Peyer's patch (tissue), 4 donors: Measurements from ENCODE around the gene NCAM2. TPM values are rescaled to one million over a fixed set of nuclear protein-coding genes. Genes with fewer than 3 reads are reported as not detected.

Experiments
- DNase-seq, 3 donors: peaks; one replicate each; pipeline ENCODE4 v3.0.0-alpha.2; 2017 to 2019
- H3K27ac ChIP-seq, 4 donors: fragments of 200-600 bp; sonication (generic); one replicate each; pipeline ENCODE4 v1.5.1; 2016 to 2019
- H3K27me3 ChIP-seq, 2 donors: fragments of 200-600 bp; sonication (generic); one replicate each; pipeline ENCODE4 v1.5.1; 2019
- H3K36me3 ChIP-seq, 3 donors: fragments of 200-600 bp; sonication (generic); one replicate each; pipeline ENCODE4 v1.5.1; 2016 to 2019
- H3K4me1 ChIP-seq, 4 donors: fragments of 200-600 bp; sonication (generic); one replicate each; pipeline ENCODE4 v1.5.1; 2016 to 2019
- H3K4me3 ChIP-seq, 4 donors: fragments of 200-600 bp; sonication (generic); 1 replicate in 3 of 4; 2 replicates in 1 of 4; pipeline ENCODE4 v1.5.1; 2016 to 2019; ENCODE audit warnings: mild to moderate bottlenecking in 1 of 4
- H3K9me3 ChIP-seq, 4 donors: fragments of 200-600 bp; sonication (generic); one replicate each; pipeline ENCODE4 v1.5.1; 2016 to 2019; ENCODE audit warnings: mild to moderate bottlenecking in 1 of 4
- POLR2A ChIP-seq, 2 donors: fragments of 450-650 bp; IDR thresholded peaks; one replicate each; pipeline ENCODE4 v1.5.1; 2017; ENCODE audit warnings: antibody characterized with exemption in 2 of 2, mild to moderate bottlenecking in 2 of 2, moderate library complexity in 2 of 2
- total RNA-seq, 4 donors: library from RNA; depleted of rRNA; stranded (reverse); fragments of >200 nt; gene quantifications; one replicate each; pipeline ENCODE4 v1.1.0, GENCODE V29; 2016
- TF ChIP-seq, protein P1 (sequence below), 6 experiments: fragments of 450-650 bp in 4 of 6; fragments of 200-600 bp in 2 of 6; sonication (generic) in 1 of 6; IDR thresholded peaks; one replicate each; pipeline ENCODE4 v1.5.1; 2017 to 2019; ENCODE audit warnings: antibody characterized with exemption in 6 of 6, mild to moderate bottlenecking in 3 of 6, moderate library complexity in 1 of 6

NCAM2 gene
- total RNA-seq, 4 donors from 2014 or later, result 0.13 to 5.8 (median 0.60) TPM

DNA sequence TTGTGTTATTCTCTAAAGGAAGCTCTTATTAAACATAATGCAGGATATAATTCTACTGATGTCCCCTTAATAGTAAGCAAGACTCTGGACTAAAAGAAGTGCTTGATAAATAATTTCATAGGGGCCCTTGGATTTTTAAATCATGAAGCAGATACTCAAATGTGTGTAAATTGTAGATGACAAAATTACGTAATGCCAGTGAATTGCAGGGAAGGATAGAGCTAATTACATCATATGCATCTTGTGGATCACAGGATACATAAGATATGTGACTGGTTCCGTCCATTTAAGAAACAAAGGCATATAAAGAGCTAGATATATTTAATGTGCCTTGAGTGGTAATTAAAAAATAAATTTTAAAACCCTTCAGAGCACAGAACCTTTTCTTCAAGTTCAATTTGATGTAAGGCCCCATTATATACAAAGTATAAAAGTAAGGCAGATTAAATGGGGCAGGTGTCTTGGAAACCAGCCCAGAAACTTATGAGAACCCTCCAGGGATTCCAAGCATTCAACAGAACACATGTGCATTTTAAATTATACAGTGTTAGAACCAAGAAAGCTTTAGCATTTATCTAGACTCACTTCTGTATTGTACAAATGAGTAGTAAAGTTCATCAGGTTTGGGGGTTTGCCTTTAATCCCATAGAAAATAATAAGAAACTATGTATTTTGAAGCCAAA, 190.4 kb downstream of the NCAM2 start:
- H3K9me3 ChIP-seq, result no peaks in the 10 kb centered on the region
- H3K27me3 ChIP-seq, result no peaks in the 10 kb centered on the region
- H3K4me3 ChIP-seq, result no peak overlapping the region
- no peak overlapping the region for H3K27ac ChIP-seq
- TF ChIP-seq, protein P1, sequence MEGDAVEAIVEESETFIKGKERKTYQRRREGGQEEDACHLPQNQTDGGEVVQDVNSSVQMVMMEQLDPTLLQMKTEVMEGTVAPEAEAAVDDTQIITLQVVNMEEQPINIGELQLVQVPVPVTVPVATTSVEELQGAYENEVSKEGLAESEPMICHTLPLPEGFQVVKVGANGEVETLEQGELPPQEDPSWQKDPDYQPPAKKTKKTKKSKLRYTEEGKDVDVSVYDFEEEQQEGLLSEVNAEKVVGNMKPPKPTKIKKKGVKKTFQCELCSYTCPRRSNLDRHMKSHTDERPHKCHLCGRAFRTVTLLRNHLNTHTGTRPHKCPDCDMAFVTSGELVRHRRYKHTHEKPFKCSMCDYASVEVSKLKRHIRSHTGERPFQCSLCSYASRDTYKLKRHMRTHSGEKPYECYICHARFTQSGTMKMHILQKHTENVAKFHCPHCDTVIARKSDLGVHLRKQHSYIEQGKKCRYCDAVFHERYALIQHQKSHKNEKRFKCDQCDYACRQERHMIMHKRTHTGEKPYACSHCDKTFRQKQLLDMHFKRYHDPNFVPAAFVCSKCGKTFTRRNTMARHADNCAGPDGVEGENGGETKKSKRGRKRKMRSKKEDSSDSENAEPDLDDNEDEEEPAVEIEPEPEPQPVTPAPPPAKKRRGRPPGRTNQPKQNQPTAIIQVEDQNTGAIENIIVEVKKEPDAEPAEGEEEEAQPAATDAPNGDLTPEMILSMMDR (IDR thresholded peaks at IDR 0.05), result no peak
- TF ChIP-seq POLR2A (IDR thresholded peaks at IDR 0.05), result no peak
- no peaks in the 10 kb centered on the region for H3K36me3 ChIP-seq
- H3K4me1 ChIP-seq, result no peaks in the 10 kb centered on the region
- DNase-seq, result no peak

DNA sequence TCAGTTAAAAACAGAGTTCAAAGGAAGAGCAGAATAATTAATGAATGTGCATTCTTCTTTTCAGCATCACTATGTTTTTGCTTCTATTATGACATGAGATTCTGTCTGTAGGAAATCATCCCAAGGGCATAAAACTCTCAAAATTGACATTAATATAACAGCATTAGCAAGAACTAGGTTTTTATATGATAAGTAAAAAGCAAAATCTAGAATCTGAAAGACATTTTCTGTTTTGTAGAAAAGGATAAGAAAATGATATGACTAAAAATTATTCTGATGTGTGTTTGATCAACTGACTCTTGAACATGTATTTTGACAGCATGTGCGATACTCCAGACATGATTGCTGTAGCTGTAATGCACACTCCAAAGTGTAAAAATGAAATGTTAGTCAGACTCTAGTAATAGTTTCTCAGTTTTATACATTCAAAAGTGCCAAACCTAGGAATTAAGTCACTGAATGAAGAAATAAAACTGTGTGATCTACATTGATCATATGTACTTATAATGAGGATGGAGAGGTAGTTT, 197.3 kb downstream of the NCAM2 start:
- Histone ChIP-seq H3K9me3 (no peaks in the 10 kb centered on the region), H3K36me3 (no peaks in the 10 kb centered on the region), H3K4me3 (no peak overlapping the region), H3K27ac (no peak overlapping the region), H3K27me3 (no peaks in the 10 kb centered on the region), H3K4me1 (no peaks in the 10 kb centered on the region)
- no peak for DNase-seq
- TF ChIP-seq, protein P1 (IDR thresholded peaks at IDR 0.05), result no peak
- no peak for TF ChIP-seq POLR2A (IDR thresholded peaks at IDR 0.05)

DNA sequence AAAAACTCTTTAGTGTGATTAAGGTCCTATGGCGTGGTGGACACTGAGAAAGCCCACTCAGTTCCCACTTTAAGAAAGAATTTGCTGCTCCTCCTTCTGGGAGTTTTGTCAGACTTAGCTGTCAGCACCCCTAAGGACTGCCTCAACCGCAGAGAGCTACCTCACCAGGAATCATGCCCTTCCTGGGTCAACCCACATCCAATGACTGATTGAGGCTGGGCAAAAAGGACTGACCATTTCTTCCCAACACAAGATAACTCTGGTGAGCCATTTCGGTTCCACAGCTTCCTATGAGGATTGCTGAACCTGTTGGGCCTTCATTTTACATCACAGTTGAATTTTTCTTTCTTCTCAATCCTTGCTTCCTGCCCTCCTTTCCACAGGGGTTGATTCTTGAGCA, 197.9 kb downstream of the NCAM2 start:
- Histone ChIP-seq H3K9me3 (no peaks in the 10 kb centered on the region), H3K4me3 (no peak overlapping the region), H3K27ac (no peak overlapping the region), H3K27me3 (no peaks in the 10 kb centered on the region), H3K4me1 (no peaks in the 10 kb centered on the region), H3K36me3 (no peaks in the 10 kb centered on the region)
- no peak for DNase-seq
- no peak for TF ChIP-seq POLR2A (IDR thresholded peaks at IDR 0.05)
- TF ChIP-seq, protein P1 (IDR thresholded peaks at IDR 0.05), result no peak

DNA sequence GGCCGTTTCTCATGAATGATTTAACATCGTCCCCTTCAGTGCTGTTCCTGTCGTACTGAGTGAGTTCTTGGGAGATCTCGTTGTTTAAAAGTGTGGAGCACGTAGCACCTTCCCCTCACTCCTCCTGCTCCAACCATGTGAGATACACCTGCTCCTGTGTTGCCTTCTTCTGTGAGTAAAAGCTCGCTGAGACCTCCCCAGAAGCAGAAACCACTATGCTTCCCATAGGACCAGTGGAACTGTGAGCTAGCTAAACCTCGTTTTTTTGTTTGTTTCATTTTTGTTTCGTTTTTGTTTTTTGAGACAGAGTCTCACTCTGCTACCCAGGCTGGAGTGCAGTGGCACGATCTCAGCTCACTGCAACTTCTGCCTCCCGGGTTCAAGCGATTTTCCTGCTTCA, 198.6 kb downstream of the NCAM2 start:
- no peaks in the 10 kb centered on the region for H3K9me3 ChIP-seq
- H3K36me3 ChIP-seq, result no peaks in the 10 kb centered on the region
- H3K27me3 ChIP-seq, result no peaks in the 10 kb centered on the region
- TF ChIP-seq, protein P1 (IDR thresholded peaks at IDR 0.05), result no peak
- no peak for TF ChIP-seq POLR2A (IDR thresholded peaks at IDR 0.05)
- no peaks in the 10 kb centered on the region for H3K4me1 ChIP-seq
- H3K4me3 ChIP-seq, result no peak overlapping the region
- no peak for DNase-seq
- no peak overlapping the region for H3K27ac ChIP-seq

DNA sequence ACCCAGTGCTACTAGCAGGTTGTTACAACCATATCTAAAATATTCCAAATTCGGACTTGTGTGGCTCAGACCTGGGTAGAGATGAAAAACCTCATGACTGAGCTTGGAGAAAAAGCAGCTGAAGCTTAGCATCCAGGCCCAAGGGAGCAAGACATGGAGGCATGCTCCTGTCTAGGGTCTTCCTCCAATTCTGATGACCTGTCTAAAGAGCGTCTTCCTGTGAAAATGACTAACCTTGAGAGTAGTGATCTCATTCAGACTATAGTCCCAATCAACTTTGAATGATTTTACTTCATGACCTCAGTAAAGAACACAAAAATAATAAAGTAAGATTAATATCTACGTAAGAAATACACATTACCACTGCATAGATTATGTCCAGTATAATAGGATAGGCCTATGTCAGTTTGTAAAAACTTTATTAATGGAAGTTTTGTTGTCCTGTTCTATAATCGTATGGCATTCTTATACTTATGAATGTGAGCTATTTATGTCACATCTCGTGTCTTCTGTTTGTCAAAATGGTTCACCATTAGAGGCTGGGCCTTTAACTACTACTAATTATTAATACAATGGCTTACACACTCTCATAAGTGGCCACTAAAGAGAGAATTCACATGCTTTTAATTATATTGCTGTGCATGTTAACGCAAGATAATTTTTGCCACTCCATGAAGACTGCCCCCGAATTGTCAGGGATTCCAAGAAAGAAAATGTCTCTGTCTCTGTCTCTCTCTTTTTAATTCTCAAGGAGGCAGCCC, 201.3 kb downstream of the NCAM2 start:
- H3K9me3 ChIP-seq, result no peaks in the 10 kb centered on the region
- peak overlapping the region in 2 of 4 donors; percentile 4 to 69 for H3K27ac ChIP-seq
- no peaks in the 10 kb centered on the region for H3K27me3 ChIP-seq
- no peak for TF ChIP-seq POLR2A (IDR thresholded peaks at IDR 0.05)
- TF ChIP-seq, protein P1 (IDR thresholded peaks at IDR 0.05), result no peak
- no peaks in the 10 kb centered on the region for H3K36me3 ChIP-seq
- H3K4me3 ChIP-seq, result no peak overlapping the region
- DNase-seq, result no peak
- no peaks in the 10 kb centered on the region for H3K4me1 ChIP-seq
